Activated CD4-positive, alpha-beta T cell treated with anti-CD3 and anti-CD28 coated beads, Interleukin-10, Interleukin-2, amounts not matched to agents 100 ng/mL and 50 ng/mL, durations not matched to agents 16 hours and 8 hours (primary cell): Measurements from ENCODE around the gene TIAM2.
"Not testable (repeated sequence)": the region's sequence is repeated elsewhere in the genome, so short reads cannot be mapped to it uniquely, and the experiment has no call there.

Experiments used
- DNase-seq: peaks from one replicate; pipeline ENCODE4 v3.0.0-alpha.2; 2020

Gene TIAM2

GRCh38 chr6:154995254-154996015, at the start of gene TIAM2:
TIAM2 (plus strand) TSS chr6:154995315; CDS start chr6:155129224, 133,909 bp downstream.
- DNase-seq, result peak; percentile 54

- no peak for DNase-seq
These were observed 44.2 kb upstream of the TIAM2 start for GRCh38 chr6:154950979-154951344.

- peak; percentile 55 for DNase-seq
These were observed 43.5 kb upstream of the TIAM2 start for GRCh38 chr6:154951345-154952200.

- DNase-seq, result no peak
These were observed 41.5 kb upstream of the TIAM2 start for GRCh38 chr6:154953644-154954043.

GRCh38 chr6:154954347-154954746, 40.8 kb upstream of the TIAM2 start:
- no peak for DNase-seq

GRCh38 chr6:154956771-154957522, 38.2 kb upstream of the TIAM2 start:
- no peak for DNase-seq

GRCh38 chr6:154958469-154958868, 36.6 kb upstream of the TIAM2 start:
- DNase-seq, result no peak

GRCh38 chr6:154960299-154960843, 34.7 kb upstream of the TIAM2 start:
- no peak for DNase-seq

GRCh38 chr6:154960854-154961530, 34.1 kb upstream of the TIAM2 start:
- no peak for DNase-seq

- DNase-seq, result no peak
These were observed 32.4 kb upstream of the TIAM2 start for GRCh38 chr6:154962753-154963152.

- DNase-seq, result not testable (repeated sequence)
These were observed 28.9 kb upstream of the TIAM2 start for GRCh38 chr6:154966065-154966770.

- no peak for DNase-seq
These were observed 25.3 kb upstream of the TIAM2 start for GRCh38 chr6:154969796-154970195.

GRCh38 chr6:154974485-154975149, 20.5 kb upstream of the TIAM2 start:
- no peak for DNase-seq

GRCh38 chr6:154977588-154977987, 17.5 kb upstream of the TIAM2 start:
- no peak for DNase-seq

- no peak for DNase-seq
These were observed 14.6 kb upstream of the TIAM2 start for GRCh38 chr6:154980273-154981078.

GRCh38 chr6:154981079-154981870, 13.8 kb upstream of the TIAM2 start:
- DNase-seq, result peak; percentile 50

- DNase-seq, result no peak
These were observed 11.0 kb upstream of the TIAM2 start for GRCh38 chr6:154984146-154984545.

- no peak for DNase-seq
These were observed 8.3 kb upstream of the TIAM2 start for GRCh38 chr6:154986787-154987235.

GRCh38 chr6:154989448-154989847, 5.7 kb upstream of the TIAM2 start:
- no peak for DNase-seq
